IMR-90 (cell line): ENCODE measurements around the gene C11orf54. TPM values are rescaled to one million over a fixed set of nuclear protein-coding genes. Genes with fewer than 3 reads are reported as not detected.

Source experiments
- ATAC-seq: fragments of 200-7000 bp; cut with Tn5 transposase; 2 replicates; pipeline ENCODE4 v1.9.1; 2020; ENCODE audit warnings: low read depth, mild to moderate bottlenecking, moderate library complexity
- BruUV-seq: library from RNA; stranded (reverse); fragments of 400-500 nt; replicated peaks from 2 replicates; lab custom pipeline; 2021; lab: Mats Ljungman, UMichigan
- CTCF ChIA-PET: fragments of 300-600 bp; formaldehyde crosslinking; extraction: SDS; loops from one replicate; lab custom pipeline; 2021; ENCODE audit warnings: antibody characterized with exemption; lab: Yijun Ruan, JAX
- POLR2A ChIA-PET: fragments of 300-600 bp; sonication (Branson Sonifier 250); formaldehyde crosslinking; loops from one replicate; lab custom pipeline; 2022; ENCODE audit warnings: antibody characterized with exemption; ENCODE audit not compliant: unreplicated experiment; lab: Charles Lee
- DNase-seq: peaks from one replicate; pipeline ENCODE4 v3.0.0; 2013
- H2AFZ ChIP-seq: replicated peaks from 2 replicates; pipeline ENCODE3; 2013; ENCODE audit warnings: low read length, mild to moderate bottlenecking; ENCODE audit not compliant: poor library complexity
- H2AK5ac ChIP-seq: 2 replicates; pipeline ENCODE4 v1.6.1; 2013; ENCODE audit warnings: low read depth, low read length, inconsistent platforms
- H2AK9ac ChIP-seq: replicated peaks from 2 replicates; pipeline ENCODE3; 2013; ENCODE audit warnings: mild to moderate bottlenecking, low read depth, low read length, moderate library complexity; ENCODE audit not compliant: poor library complexity
- H2BK120ac ChIP-seq: 2 replicates; pipeline ENCODE4 v1.6.1; 2013; ENCODE audit warnings: low read depth, low read length, inconsistent platforms
- H2BK15ac ChIP-seq: 3 replicates; pipeline ENCODE4 v1.6.1; 2013; ENCODE audit warnings: low read depth, low read length, inconsistent platforms
- H2BK20ac ChIP-seq: 2 replicates; pipeline ENCODE4 v1.6.1; 2013; ENCODE audit warnings: low read depth, mild to moderate bottlenecking, inconsistent platforms, low read length, moderate library complexity
- H2BK5ac ChIP-seq: 2 replicates; pipeline ENCODE4 v1.6.1; 2013; ENCODE audit warnings: mild to moderate bottlenecking, low read depth, low read length, inconsistent platforms; ENCODE audit not compliant: poor library complexity, severe bottlenecking
- H3K14ac ChIP-seq: replicated peaks from 2 replicates; pipeline ENCODE4 v1.6.1; 2013; ENCODE audit warnings: low read depth, low read length, inconsistent platforms
- H3K18ac ChIP-seq: 2 replicates; pipeline ENCODE4 v1.6.1; 2013; ENCODE audit warnings: low read depth, low read length, control low read depth
- H3K23ac ChIP-seq: 2 replicates; pipeline ENCODE4 v1.6.1; 2013; ENCODE audit warnings: low read depth, low read length, inconsistent platforms
- H3K27ac ChIP-seq: 2 replicates; pipeline ENCODE4 v1.5.1; 2013; ENCODE audit warnings: mild to moderate bottlenecking, control low read depth, low read length; ENCODE audit not compliant: insufficient read depth
- H3K27me3 ChIP-seq: 2 replicates; pipeline ENCODE4 v1.6.1; 2013; ENCODE audit warnings: low read length; ENCODE audit not compliant: control insufficient read depth, insufficient read depth
- H3K36me3 ChIP-seq: 2 replicates; pipeline ENCODE4 v1.6.1; 2013; ENCODE audit warnings: low read length, mixed read lengths; ENCODE audit not compliant: control insufficient read depth, insufficient read depth
- H3K4ac ChIP-seq: 2 replicates; pipeline ENCODE4 v1.6.1; 2013; ENCODE audit warnings: low read depth, low read length, inconsistent platforms
- H3K4me1 ChIP-seq: 2 replicates; pipeline ENCODE4 v1.6.1; 2013; ENCODE audit warnings: low read length, mixed read lengths; ENCODE audit not compliant: control insufficient read depth, insufficient read depth
- H3K4me2 ChIP-seq: 2 replicates; pipeline ENCODE4 v1.6.1; 2013; ENCODE audit warnings: low read depth, mild to moderate bottlenecking, control low read depth, low read length, moderate library complexity
- H3K4me3 ChIP-seq: 2 replicates; pipeline ENCODE4 v1.5.1; 2013; ENCODE audit warnings: low read depth, mild to moderate bottlenecking, control low read depth, low read length, moderate library complexity; ENCODE audit not compliant: insufficient read depth
- H3K56ac ChIP-seq: 2 replicates; pipeline ENCODE4 v1.6.1; 2013; ENCODE audit warnings: low read length, inconsistent platforms; ENCODE audit not compliant: insufficient read depth; ENCODE audit errors: extremely low read depth
- H3K79me1 ChIP-seq, 2 experiments: 2 replicates each; pipeline ENCODE4 v1.6.1; 2013; ENCODE audit warnings: low read length in 2 of 2, inconsistent platforms in 1 of 2, low read depth in 1 of 2
- H3K9ac ChIP-seq: 2 replicates; pipeline ENCODE4 v1.6.1; 2013; ENCODE audit warnings: low read depth, low read length, control low read depth
- H3K9me1 ChIP-seq: 2 replicates; pipeline ENCODE4 v1.6.1; 2013; ENCODE audit warnings: low read length, inconsistent platforms; ENCODE audit not compliant: insufficient read depth
- H3K9me3 ChIP-seq: 2 replicates; pipeline ENCODE4 v1.6.1; 2013; ENCODE audit warnings: low read length; ENCODE audit not compliant: control insufficient read depth, insufficient read depth
- H4K20me1 ChIP-seq: 2 replicates; pipeline ENCODE4 v1.6.1; 2013; ENCODE audit warnings: low read length, inconsistent platforms; ENCODE audit not compliant: insufficient read depth
- H4K5ac ChIP-seq: 2 replicates; pipeline ENCODE4 v1.6.1; 2013; ENCODE audit warnings: mild to moderate bottlenecking, low read depth, low read length, control low read depth
- H4K8ac ChIP-seq, 2 experiments: 2 replicates each; pipeline ENCODE4 v1.6.1; 2013; ENCODE audit warnings: low read depth in 2 of 2, low read length in 2 of 2, control low read depth in 1 of 2, inconsistent platforms in 1 of 2
- H4K91ac ChIP-seq: 2 replicates; pipeline ENCODE4 v1.6.1; 2013; ENCODE audit warnings: low read depth, low read length, inconsistent platforms; ENCODE audit not compliant: insufficient read depth
- MXI1 ChIP-seq: IDR thresholded peaks from 2 replicates; pipeline ENCODE4 v1.6.1; 2012; ENCODE audit warnings: low read depth, mild to moderate bottlenecking, low read length, moderate library complexity, borderline replicate concordance
- POLR2A ChIP-seq: IDR thresholded peaks from 2 replicates; pipeline ENCODE4 v1.6.1; 2012; ENCODE audit warnings: mild to moderate bottlenecking, low read depth, low read length
- RFX5 ChIP-seq: IDR thresholded peaks from 2 replicates; pipeline ENCODE4 v1.8.0; 2012; ENCODE audit warnings: low read depth, mild to moderate bottlenecking, low read length, moderate library complexity
- USF2 ChIP-seq: fragments of 150-350 bp; IDR thresholded peaks from 2 replicates; pipeline ENCODE4 v1.6.1; 2017; ENCODE audit warnings: mild to moderate bottlenecking, antibody characterized with exemption, low read length, low read depth
- WGBS, 2 experiments: methylation state at CpG; one replicate each; pipeline versions ENCODE4 v1.1.5 to v1.1.7; 2013; ENCODE audit warnings: missing lambda C conversion rate in 2 of 2; ENCODE audit not compliant: insufficient read length in 1 of 2; ENCODE audit errors: extremely low coverage in 2 of 2; 5-methylcytosine and 5-hydroxymethylcytosine counted together
- dilution Hi-C: fragments of 300-500 bp; cut with HindIII; formaldehyde crosslinking; loops from one replicate; pipeline ENCODE4 v1.14.3; 2018; ENCODE audit warnings: low sequenced_read_pairs; ENCODE audit not compliant: unreplicated experiment
- in situ Hi-C: fragments of 300-500 bp; cut with MboI; formaldehyde crosslinking; loops from 3 replicates; pipeline ENCODE4 v1.14.3; 2019; ENCODE audit warnings: low sequenced_read_pairs, inconsistent platforms, mixed read lengths
- intact Hi-C: fragments of 100-400 bp; cut with micrococcal nuclease; formaldehyde crosslinking; loops from 2 replicates; pipeline ENCODE4 v1.10.0; 2022
- polyA plus RNA-seq, 3 experiments: library from polyadenylated mRNA; depleted of rRNA; stranded (reverse); fragments of >200 nt; gene quantifications; 2 replicates each; pipeline ENCODE4 v1.2.3, GENCODE V29; 2012; ENCODE audit warnings: low replicate concordance in 1 of 3
- total RNA-seq: library from RNA; depleted of rRNA; stranded (reverse); fragments of >200 nt; gene quantifications from 2 replicates; pipeline ENCODE4 v1.2.3, GENCODE V29; 2012

C11orf54 gene
- total and polyA plus RNA-seq, 2 of the 4 experiments (the other 2 are of a cell fraction), result 13.7 to 16.0 TPM

- Histone ChIP-seq H3K18ac (no peak overlapping the region), H2BK5ac (no peak overlapping the region), H3K27me3 (no peaks in the 10 kb centered on the region), H4K20me1 (peaks cover 50% of the 10 kb centered on the region), H3K14ac (no peak overlapping the region), H3K56ac (no peak overlapping the region), H2AK5ac (no peak overlapping the region), H3K4ac (no peak overlapping the region), H3K9me3 (no peaks in the 10 kb centered on the region), H2AK9ac (no peak overlapping the region), H2BK120ac (no peak overlapping the region), H3K9me1 (no peaks in the 10 kb centered on the region; the same call in 1 of the 2 replicates), H3K23ac (no peak overlapping the region), H2BK20ac (no peak overlapping the region), H3K4me2 (no peak overlapping the region), H2BK15ac (no peak overlapping the region), H2AFZ (no peak overlapping the region), H4K8ac (no peak overlapping the region), H4K5ac (no peak overlapping the region), H3K4me1 (peaks cover 9% of the 10 kb centered on the region), H3K27ac (no peak overlapping the region), H3K9ac (no peak overlapping the region), H3K36me3 (peaks cover 30% of the 10 kb centered on the region), H3K4me3 (no peak overlapping the region), H4K91ac (no peak overlapping the region), H3K79me1 (peaks cover 7 to 23% of the 10 kb centered on the region in 2 experiments; a peak in 2 of 4 replicates)
- ATAC-seq (no peak; the same call in 1 of the 2 replicates), DNase-seq (no peak)
- ChIA-PET CTCF (no interaction called here), POLR2A (interaction anchor here (1.0 kb wide), 1 partner anchor 12 kb away, joined by 3 read pairs; the partner anchor contains the start of genes C11orf54 and TAF1D)
- TF ChIP-seq MXI1 (no peak), POLR2A (peak; percentile 45), USF2 (no peak), RFX5 (no peak)
- intact Hi-C loops (no loop called here), dilution Hi-C loops (no loop called here), in situ Hi-C loops (no loop called here)
- 90% methylated on average over 2 of the region's 5 CpGs; no CpG with 5 or more reads in 1 of the 2 experiments for WGBS, 2 experiments
- BruUV-seq, result no TSS peak
Measured at GRCh38 chr11:93729129-93729616, 12.3 kb upstream of the C11orf54 start.
